ENCODE results near the gene MAP2K5. TPM values are rescaled to one million over a fixed set of nuclear protein-coding genes. Genes with fewer than 3 reads are reported as not detected.

Gene MAP2K5
- total RNA-seq, 1 donor from 2014 or later = 26.1 TPM

DNA sequence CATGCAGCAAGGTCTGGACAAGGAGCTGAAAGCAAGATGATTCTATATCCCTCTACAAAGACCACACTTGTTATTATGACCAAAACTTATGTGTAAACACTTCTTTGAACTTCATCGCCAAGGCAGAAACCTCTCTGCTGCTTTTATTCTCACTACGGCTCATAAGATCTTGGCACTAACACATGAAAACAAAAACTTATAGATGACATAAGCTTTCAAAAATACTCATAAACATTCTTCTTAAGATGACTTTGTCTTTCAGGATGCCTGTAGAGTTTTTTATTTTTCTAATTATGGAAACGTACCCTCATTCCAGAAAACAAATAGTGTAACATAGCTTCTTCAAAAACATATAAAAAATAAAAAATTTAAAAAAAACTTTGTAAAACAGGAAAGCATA is 34.1 kb upstream of the MAP2K5 start:
- Mint-ChIP-seq H3K9me3 (ENCODE audit: unreplicated experiment) (no peaks in the 10 kb centered on the region), H3K36me3 (ENCODE audit: unreplicated experiment) (peaks cover 3% of the 10 kb centered on the region), H3K4me3 (ENCODE audit: unreplicated experiment) (no peak overlapping the region), H3K27me3 (ENCODE audit: unreplicated experiment) (no peaks in the 10 kb centered on the region), H3K27ac (ENCODE audit: unreplicated experiment) (no peak overlapping the region), H3K4me1 (ENCODE audit: unreplicated experiment) (peaks cover 52% of the 10 kb centered on the region)
- TF ChIP-seq, protein P1, sequence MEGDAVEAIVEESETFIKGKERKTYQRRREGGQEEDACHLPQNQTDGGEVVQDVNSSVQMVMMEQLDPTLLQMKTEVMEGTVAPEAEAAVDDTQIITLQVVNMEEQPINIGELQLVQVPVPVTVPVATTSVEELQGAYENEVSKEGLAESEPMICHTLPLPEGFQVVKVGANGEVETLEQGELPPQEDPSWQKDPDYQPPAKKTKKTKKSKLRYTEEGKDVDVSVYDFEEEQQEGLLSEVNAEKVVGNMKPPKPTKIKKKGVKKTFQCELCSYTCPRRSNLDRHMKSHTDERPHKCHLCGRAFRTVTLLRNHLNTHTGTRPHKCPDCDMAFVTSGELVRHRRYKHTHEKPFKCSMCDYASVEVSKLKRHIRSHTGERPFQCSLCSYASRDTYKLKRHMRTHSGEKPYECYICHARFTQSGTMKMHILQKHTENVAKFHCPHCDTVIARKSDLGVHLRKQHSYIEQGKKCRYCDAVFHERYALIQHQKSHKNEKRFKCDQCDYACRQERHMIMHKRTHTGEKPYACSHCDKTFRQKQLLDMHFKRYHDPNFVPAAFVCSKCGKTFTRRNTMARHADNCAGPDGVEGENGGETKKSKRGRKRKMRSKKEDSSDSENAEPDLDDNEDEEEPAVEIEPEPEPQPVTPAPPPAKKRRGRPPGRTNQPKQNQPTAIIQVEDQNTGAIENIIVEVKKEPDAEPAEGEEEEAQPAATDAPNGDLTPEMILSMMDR (IDR thresholded peaks at IDR 0.05) = no peak
- DNase-seq (ENCODE audit: extremely low spot score, unreplicated experiment) = no peak

DNA sequence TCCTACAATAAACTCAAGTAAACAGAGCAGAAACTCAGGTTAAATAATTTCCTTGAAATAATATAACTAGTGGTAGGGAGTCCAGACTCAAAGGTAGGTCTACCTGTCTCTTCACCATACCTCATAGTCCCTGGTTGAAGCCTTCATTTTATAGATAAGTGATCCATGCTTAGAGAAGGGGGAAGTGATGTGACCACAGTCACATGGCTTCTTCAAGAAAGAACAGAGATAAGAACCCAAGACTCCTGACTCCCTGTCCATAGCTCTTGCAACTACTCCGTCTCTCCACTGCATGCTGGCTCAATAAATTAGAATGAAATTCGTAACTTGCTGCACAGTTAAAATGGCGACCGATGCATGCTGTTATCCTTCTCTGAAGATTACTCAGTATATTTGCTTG is 32.6 kb upstream of the MAP2K5 start:
- Mint-ChIP-seq H3K36me3 (ENCODE audit: unreplicated experiment) (peaks cover 4% of the 10 kb centered on the region), H3K27ac (ENCODE audit: unreplicated experiment) (no peak overlapping the region), H3K27me3 (ENCODE audit: unreplicated experiment) (no peaks in the 10 kb centered on the region), H3K9me3 (ENCODE audit: unreplicated experiment) (no peaks in the 10 kb centered on the region), H3K4me3 (ENCODE audit: unreplicated experiment) (no peak overlapping the region), H3K4me1 (ENCODE audit: unreplicated experiment) (peaks cover 45% of the 10 kb centered on the region)
- no peak for DNase-seq (ENCODE audit: extremely low spot score, unreplicated experiment)
- TF ChIP-seq, protein P1 (IDR thresholded peaks at IDR 0.05) = no peak

DNA sequence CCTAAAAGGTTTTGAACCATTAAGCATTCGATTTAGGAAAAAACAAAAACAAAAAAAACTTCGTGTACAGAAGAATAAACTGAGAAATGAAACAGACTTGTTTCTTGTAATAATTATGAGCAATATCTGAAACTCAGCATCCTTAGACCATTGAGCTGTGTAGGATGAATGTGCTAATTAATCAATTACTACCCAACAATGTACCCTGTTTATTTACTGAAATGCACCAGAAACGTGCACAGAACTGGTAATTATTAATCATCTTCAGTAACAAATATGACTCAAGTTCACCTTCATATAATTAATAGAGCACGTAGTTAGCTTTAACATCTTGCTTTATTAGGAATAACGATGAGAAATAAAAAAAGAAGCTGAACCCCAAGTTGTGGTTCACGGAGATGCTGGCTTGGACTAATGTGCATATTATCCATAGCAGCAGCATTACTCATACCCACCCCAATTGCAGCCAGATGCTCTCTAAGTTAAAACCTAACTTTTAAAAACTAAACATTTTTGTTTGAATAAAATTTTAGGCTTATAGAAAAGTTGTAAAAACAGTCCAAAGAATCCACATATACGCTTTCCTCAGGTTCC is 31.8 kb upstream of the MAP2K5 start:
- Mint-ChIP-seq H3K36me3 (ENCODE audit: unreplicated experiment) (peaks cover 6% of the 10 kb centered on the region), H3K9me3 (ENCODE audit: unreplicated experiment) (no peaks in the 10 kb centered on the region), H3K27ac (ENCODE audit: unreplicated experiment) (no peak overlapping the region), H3K27me3 (ENCODE audit: unreplicated experiment) (no peaks in the 10 kb centered on the region), H3K4me1 (ENCODE audit: unreplicated experiment) (peaks cover 43% of the 10 kb centered on the region), H3K4me3 (ENCODE audit: unreplicated experiment) (no peak overlapping the region)
- no peak for DNase-seq (ENCODE audit: extremely low spot score, unreplicated experiment)
- TF ChIP-seq, protein P1 (IDR thresholded peaks at IDR 0.05) = no peak

DNA sequence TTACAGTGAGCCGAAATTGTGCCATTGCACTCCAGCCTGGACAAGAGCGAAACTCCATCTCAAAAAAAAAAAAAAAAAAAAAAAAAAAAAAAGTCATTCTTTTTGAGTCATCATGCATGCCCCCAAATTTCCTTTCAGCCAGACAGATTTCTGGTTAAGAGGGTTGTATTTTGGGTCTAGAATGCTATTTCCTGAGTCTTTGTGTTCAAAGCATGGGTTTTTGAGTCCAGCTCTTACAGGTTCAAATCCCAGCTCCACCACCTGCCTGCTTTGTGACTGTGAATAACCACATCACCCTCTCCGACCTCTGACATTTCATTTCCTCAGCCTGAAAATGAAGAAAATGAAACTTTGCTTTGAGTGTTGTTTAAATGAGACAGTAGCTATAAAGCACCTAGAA is 30.9 kb upstream of the MAP2K5 start:
- H3K4me1 Mint-ChIP-seq (ENCODE audit: unreplicated experiment) = peaks cover 40% of the 10 kb centered on the region
- peaks cover 6% of the 10 kb centered on the region for H3K36me3 Mint-ChIP-seq (ENCODE audit: unreplicated experiment)
- H3K27ac Mint-ChIP-seq (ENCODE audit: unreplicated experiment) = no peak overlapping the region
- DNase-seq (ENCODE audit: extremely low spot score, unreplicated experiment) = no peak
- H3K4me3 Mint-ChIP-seq (ENCODE audit: unreplicated experiment) = no peak overlapping the region
- H3K27me3 Mint-ChIP-seq (ENCODE audit: unreplicated experiment) = no peaks in the 10 kb centered on the region
- H3K9me3 Mint-ChIP-seq (ENCODE audit: unreplicated experiment) = no peaks in the 10 kb centered on the region
- TF ChIP-seq, protein P1 (IDR thresholded peaks at IDR 0.05) = no peak

DNA sequence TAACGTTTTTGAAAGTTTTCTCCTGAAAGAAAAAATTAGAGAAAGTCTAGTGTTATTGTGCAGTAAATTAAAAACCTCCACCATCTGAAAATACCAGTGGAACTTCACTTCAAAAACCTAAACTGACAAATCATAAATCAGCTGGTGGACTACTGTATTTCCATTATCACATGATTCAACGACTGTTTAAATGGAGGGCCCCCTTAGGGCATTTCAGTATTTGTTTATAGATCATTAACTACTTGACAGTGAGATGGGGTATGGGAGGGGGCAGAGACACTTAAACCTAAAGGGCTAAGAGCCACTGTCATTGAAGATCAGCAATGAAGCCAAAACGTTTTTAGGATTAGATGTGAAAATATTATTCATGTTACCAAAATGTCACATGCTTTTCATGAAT is 30.4 kb upstream of the MAP2K5 start:
- Mint-ChIP-seq H3K27ac (ENCODE audit: unreplicated experiment) (no peak overlapping the region), H3K4me3 (ENCODE audit: unreplicated experiment) (no peak overlapping the region), H3K9me3 (ENCODE audit: unreplicated experiment) (no peaks in the 10 kb centered on the region), H3K27me3 (ENCODE audit: unreplicated experiment) (no peaks in the 10 kb centered on the region), H3K4me1 (ENCODE audit: unreplicated experiment) (peaks cover 38% of the 10 kb centered on the region), H3K36me3 (ENCODE audit: unreplicated experiment) (peaks cover 8% of the 10 kb centered on the region)
- no peak for DNase-seq (ENCODE audit: extremely low spot score, unreplicated experiment)
- TF ChIP-seq, protein P1 (IDR thresholded peaks at IDR 0.05) = no peak

All from osteocyte (in vitro differentiated cells).